COLO829 (cell line): ENCODE measurements around the gene VIP.

Experiments
- DNase-seq: peaks from one replicate; pipeline ENCODE4 v3.0.0; 2012; ENCODE audit warnings: low spot score

The VIP gene

DNA sequence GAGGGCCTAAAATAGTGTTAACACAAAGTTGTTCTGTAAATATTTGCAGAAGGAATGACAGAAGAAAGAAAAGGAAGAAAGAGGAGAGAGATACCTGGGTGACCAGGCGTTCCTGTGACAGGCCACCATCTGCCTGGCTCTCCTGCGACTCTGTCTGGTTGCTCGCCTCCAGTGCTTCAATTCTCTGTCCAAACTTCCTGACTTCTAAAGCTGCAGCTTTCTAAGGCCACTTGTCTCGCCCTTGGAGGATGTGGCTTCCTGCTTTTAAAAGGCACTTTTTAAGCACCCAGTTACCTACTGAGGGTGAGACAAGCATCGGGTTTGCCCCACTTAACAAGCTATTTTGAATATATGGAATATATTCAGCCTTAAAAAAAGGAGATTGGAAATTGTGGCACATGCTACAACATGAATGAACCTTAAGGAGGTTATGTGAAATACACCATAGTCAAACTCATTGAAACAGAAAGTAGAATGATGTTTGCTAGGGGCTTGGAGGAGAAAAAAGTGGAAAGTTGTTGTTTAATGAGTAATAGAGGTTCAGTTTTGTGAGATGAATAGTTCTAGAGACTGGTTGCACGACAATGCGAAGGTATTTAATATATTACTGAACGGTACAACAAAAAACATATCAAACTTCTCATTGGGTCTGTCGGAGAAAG, 32.8 kb downstream of the VIP start:
- no peak for DNase-seq

GRCh38 chr6:152794696-152795095, 44.1 kb downstream of the VIP start:
- no peak for DNase-seq

DNA sequence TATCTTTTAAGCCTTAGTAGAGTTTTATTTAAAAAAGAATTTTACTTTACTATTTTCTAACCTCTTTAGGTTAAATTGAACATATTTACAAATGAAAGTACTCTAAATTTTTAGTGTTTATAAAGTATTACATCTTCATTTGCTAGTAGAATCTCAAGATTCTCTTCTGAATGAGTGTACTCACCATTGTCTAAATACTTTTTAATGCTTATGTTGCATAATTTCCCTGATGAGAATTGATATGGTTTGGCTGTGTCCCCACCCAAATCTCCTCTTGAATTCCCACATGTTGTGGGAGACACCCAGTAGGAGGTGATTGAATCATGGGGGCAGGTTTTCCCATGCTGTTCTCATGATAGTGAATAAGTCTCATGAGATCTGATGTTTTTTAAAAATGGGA, 53.6 kb downstream of the VIP start:
- no peak for DNase-seq
